KMS-11 (cell line): ENCODE results near the gene NPAT.

Source experiments
- H2AFZ ChIP-seq: fragments of 200-600 bp; sonication (generic); 2 replicates; pipeline ENCODE4 v1.6.1; 2016; ENCODE audit warnings: antibody characterized with exemption, mixed run types, low read depth
- H3K27ac ChIP-seq: fragments of 200-600 bp; sonication (generic); 2 replicates; pipeline ENCODE4 v1.6.1; 2016; ENCODE audit warnings: mild to moderate bottlenecking, mixed run types
- H3K27me3 ChIP-seq: fragments of 200-600 bp; sonication (generic); 2 replicates; pipeline ENCODE4 v1.6.1; 2017; ENCODE audit warnings: mild to moderate bottlenecking, low read depth, mixed run types, moderate library complexity; ENCODE audit not compliant: insufficient read depth
- H3K36me3 ChIP-seq: fragments of 200-600 bp; sonication (generic); 2 replicates; pipeline ENCODE4 v1.6.1; 2017; ENCODE audit warnings: mild to moderate bottlenecking, mixed run types; ENCODE audit not compliant: insufficient read depth
- H3K4me1 ChIP-seq: fragments of 200-600 bp; sonication (generic); 2 replicates; pipeline ENCODE4 v1.6.1; 2016; ENCODE audit warnings: mild to moderate bottlenecking, low read depth, mixed run types; ENCODE audit not compliant: poor library complexity, severe bottlenecking
- H3K4me2 ChIP-seq: fragments of 200-600 bp; sonication (generic); 2 replicates; pipeline ENCODE4 v1.7.0; 2016; ENCODE audit warnings: mild to moderate bottlenecking, mixed run types
- H3K4me3 ChIP-seq: fragments of 200-600 bp; sonication (generic); IDR thresholded peaks from 2 replicates; pipeline ENCODE4 v1.6.1; 2017; ENCODE audit warnings: low read depth, low read length, mixed read lengths; ENCODE audit not compliant: insufficient read depth
- H3K79me2 ChIP-seq: fragments of 200-600 bp; sonication (generic); 2 replicates; pipeline ENCODE4 v1.6.1; 2016; ENCODE audit warnings: low read depth, mixed run types; ENCODE audit not compliant: insufficient read depth
- H3K9ac ChIP-seq: fragments of 200-600 bp; sonication (generic); 2 replicates; pipeline ENCODE4 v1.6.1; 2016; ENCODE audit warnings: mild to moderate bottlenecking, mixed run types
- H4K20me1 ChIP-seq: fragments of 200-600 bp; sonication (generic); 2 replicates; pipeline ENCODE4 v1.6.1; 2016; ENCODE audit warnings: mild to moderate bottlenecking, mixed run types; ENCODE audit not compliant: insufficient read depth
- TF ChIP-seq, protein P1 (sequence below): fragments of 200-600 bp; sonication (generic); conservative IDR thresholded peaks from 2 replicates; pipeline ENCODE4 v1.6.1; 2017; ENCODE audit warnings: low read depth, mild to moderate bottlenecking, antibody characterized with exemption, low read length, moderate library complexity, mixed read lengths

The NPAT gene

DNA sequence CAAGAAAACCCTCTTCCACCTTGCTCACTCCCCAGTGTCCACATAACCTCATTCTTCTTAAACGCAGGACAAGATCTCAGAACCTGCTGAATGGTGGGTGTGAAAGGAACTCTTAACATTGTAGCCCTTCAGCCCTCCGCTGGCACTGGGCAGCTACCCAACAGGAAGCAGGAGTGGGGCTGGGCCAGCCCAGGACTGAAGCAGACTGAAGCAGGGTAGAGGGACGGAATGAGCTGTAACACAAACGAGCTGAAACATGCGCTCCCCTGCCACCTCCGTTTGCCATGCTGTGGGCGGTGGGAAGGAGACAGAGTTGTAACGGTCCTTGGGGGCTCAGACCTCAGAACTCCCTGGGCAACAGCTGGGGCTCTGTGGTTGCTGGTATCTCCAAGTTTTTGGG lies 23.6 kb downstream of the NPAT start:
- no peak overlapping the region for H2AFZ ChIP-seq

DNA sequence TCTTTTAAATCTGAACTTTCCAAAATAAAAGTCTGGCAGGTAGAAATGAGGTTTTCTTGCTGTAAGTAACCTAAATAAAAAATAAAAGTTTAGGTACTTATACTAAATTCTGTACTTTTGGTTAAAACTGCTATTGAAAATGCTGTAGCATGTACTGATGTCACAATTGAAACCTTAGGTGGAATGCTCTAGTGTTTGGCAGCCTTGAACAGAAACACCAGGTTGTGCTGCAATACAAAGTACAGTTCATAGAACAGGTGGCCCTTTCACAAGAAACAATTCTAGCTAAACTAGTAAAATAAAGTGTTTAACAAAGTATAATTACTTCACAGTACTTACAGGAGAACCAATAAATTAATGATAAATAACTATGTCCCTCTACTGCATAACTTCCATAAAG lies 25.1 kb downstream of the NPAT start:
- H3K27ac ChIP-seq: peak overlapping the region; percentile 11; the same call in 1 of the 2 replicates
- H3K79me2 ChIP-seq: no peaks in the 10 kb centered on the region
- H3K9ac ChIP-seq: no peak overlapping the region
- no peaks in the 10 kb centered on the region for H3K36me3 ChIP-seq
- no peaks in the 10 kb centered on the region for H3K27me3 ChIP-seq
- H3K4me2 ChIP-seq: peak overlapping the region; percentile 14; the same call in 1 of the 2 replicates
- H4K20me1 ChIP-seq: no peaks in the 10 kb centered on the region
- TF ChIP-seq, protein P1, sequence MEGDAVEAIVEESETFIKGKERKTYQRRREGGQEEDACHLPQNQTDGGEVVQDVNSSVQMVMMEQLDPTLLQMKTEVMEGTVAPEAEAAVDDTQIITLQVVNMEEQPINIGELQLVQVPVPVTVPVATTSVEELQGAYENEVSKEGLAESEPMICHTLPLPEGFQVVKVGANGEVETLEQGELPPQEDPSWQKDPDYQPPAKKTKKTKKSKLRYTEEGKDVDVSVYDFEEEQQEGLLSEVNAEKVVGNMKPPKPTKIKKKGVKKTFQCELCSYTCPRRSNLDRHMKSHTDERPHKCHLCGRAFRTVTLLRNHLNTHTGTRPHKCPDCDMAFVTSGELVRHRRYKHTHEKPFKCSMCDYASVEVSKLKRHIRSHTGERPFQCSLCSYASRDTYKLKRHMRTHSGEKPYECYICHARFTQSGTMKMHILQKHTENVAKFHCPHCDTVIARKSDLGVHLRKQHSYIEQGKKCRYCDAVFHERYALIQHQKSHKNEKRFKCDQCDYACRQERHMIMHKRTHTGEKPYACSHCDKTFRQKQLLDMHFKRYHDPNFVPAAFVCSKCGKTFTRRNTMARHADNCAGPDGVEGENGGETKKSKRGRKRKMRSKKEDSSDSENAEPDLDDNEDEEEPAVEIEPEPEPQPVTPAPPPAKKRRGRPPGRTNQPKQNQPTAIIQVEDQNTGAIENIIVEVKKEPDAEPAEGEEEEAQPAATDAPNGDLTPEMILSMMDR: no peak
- H3K4me1 ChIP-seq: peaks cover 29% of the 10 kb centered on the region
- H3K4me3 ChIP-seq: no peak overlapping the region
- H2AFZ ChIP-seq: no peak overlapping the region

More for the DNA sequence above, 23.6 kb downstream of the NPAT start:
- Histone ChIP-seq H3K9ac (no peak overlapping the region), H3K4me3 (no peak overlapping the region), H3K36me3 (no peaks in the 10 kb centered on the region), H3K27ac (no peak overlapping the region), H3K4me1 (peaks cover 37% of the 10 kb centered on the region), H3K27me3 (no peaks in the 10 kb centered on the region), H3K79me2 (no peaks in the 10 kb centered on the region), H3K4me2 (no peak overlapping the region), H4K20me1 (no peaks in the 10 kb centered on the region)
- TF ChIP-seq, protein P1: no peak

DNA sequence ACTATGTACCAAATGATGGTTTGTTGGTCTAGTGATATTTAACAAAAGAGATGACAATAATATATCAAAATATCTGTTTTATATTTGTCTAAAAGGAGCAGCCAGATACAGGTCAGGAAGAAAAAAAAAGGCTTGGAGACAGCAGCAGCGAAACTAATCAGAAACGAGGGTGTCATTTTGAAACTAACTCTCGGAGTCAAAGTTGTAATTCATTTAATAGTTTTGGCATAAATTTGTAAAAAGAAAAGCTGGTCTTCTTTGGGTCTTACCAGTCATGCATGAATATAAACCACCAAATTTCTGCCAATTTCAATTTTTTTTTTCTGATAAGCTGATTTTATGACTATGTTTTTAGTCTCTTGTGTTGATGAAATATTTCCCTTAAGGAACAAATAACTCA lies 25.5 kb downstream of the NPAT start:
- no peaks in the 10 kb centered on the region for H3K79me2 ChIP-seq

DNA sequence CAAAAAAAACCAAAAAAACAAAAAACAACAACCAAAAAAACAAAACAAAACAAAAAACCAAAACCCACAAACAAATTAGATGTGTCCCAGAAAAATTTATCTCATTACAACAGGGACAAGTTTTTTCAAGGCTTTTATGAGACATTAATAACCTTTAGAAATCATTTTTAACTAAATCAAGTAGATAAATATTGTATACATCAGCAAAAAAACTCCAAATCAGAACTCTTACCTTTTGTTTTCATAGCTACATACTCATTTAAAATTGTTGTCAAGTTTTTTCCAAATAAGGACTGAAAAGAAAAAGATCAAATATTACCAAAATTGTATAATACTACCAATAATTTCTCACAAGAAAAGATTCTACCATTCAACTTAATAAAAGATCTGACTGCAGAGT lies 28.7 kb downstream of the NPAT start:
- H3K27me3 ChIP-seq: no peaks in the 10 kb centered on the region
- H4K20me1 ChIP-seq: no peaks in the 10 kb centered on the region
- H3K27ac ChIP-seq: no peak overlapping the region
- no peak overlapping the region for H3K4me2 ChIP-seq
- TF ChIP-seq, protein P1: no peak
- peaks cover 29% of the 10 kb centered on the region for H3K4me1 ChIP-seq
- H3K36me3 ChIP-seq: no peaks in the 10 kb centered on the region
- H2AFZ ChIP-seq: no peak overlapping the region
- no peak overlapping the region for H3K9ac ChIP-seq
- no peak overlapping the region for H3K4me3 ChIP-seq
- H3K79me2 ChIP-seq: no peaks in the 10 kb centered on the region

More for the DNA sequence above, 25.5 kb downstream of the NPAT start:
- Histone ChIP-seq H3K9ac (no peak overlapping the region), H4K20me1 (no peaks in the 10 kb centered on the region), H3K36me3 (no peaks in the 10 kb centered on the region), H3K4me1 (peaks cover 29% of the 10 kb centered on the region), H3K4me2 (no peak overlapping the region), H2AFZ (no peak overlapping the region), H3K4me3 (no peak overlapping the region), H3K27me3 (no peaks in the 10 kb centered on the region), H3K27ac (peak overlapping the region; percentile 11; the same call in 1 of the 2 replicates)
- TF ChIP-seq, protein P1: no peak
